H1 (cell line): ENCODE results near the gene PCNX4. TPM values are rescaled to one million over a fixed set of nuclear protein-coding genes. Genes with fewer than 3 reads are reported as not detected.
A peak's percentile ranks its signal among the peaks of the same experiment; 100 is the strongest.

Experiments
- CTCF ChIA-PET: fragments of 300-600 bp; sonication (Branson Sonifier 250); formaldehyde crosslinking; loops from one replicate; lab custom pipeline; 2021; ENCODE audit not compliant: partially characterized antibody; lab: Charles Lee
- POLR2A ChIA-PET: fragments of 300-600 bp; sonication (Branson Sonifier 250); formaldehyde crosslinking; loops from one replicate; lab custom pipeline; 2021; ENCODE audit warnings: inconsistent platforms; ENCODE audit not compliant: partially characterized antibody; lab: Charles Lee
- DNase-seq, 2 experiments: peaks; one replicate each; pipeline versions ENCODE4 v3.0.0 to v3.0.0-alpha.2; 2010 to 2022; ENCODE audit warnings: low spot score in 2 of 2, low read depth in 1 of 2, mixed read lengths in 1 of 2
- FAIRE-seq: peaks from 2 replicates; lab custom pipeline; 2011; peaks lifted over from hg19 to GRCh38; lab: Jason Lieb, UNC
- H2AFZ ChIP-seq: 2 replicates; pipeline ENCODE4 v1.8.1; 2012; ENCODE audit warnings: low read length, inconsistent platforms
- H2AK5ac ChIP-seq: 2 replicates; pipeline ENCODE4 v1.6.1; 2013; ENCODE audit warnings: low read depth, low read length
- H2BK120ac ChIP-seq: replicated peaks from 2 replicates; pipeline ENCODE3; 2013; ENCODE audit warnings: low read depth, low read length, inconsistent platforms
- H2BK12ac ChIP-seq: 2 replicates; pipeline ENCODE4 v1.6.1; 2013; ENCODE audit warnings: low read depth, low read length
- H2BK15ac ChIP-seq: 2 replicates; pipeline ENCODE4 v1.6.1; 2013; ENCODE audit warnings: low read length
- H2BK20ac ChIP-seq: 2 replicates; pipeline ENCODE4 v1.6.1; 2013; ENCODE audit warnings: low read length
- H2BK5ac ChIP-seq: 2 replicates; pipeline ENCODE4 v1.6.1; 2013; ENCODE audit warnings: low read depth, low read length
- H3K14ac ChIP-seq: 2 replicates; pipeline ENCODE4 v1.6.1; 2013; ENCODE audit warnings: inconsistent platforms; ENCODE audit not compliant: insufficient read length
- H3K18ac ChIP-seq: 2 replicates; pipeline ENCODE4 v1.6.1; 2013; ENCODE audit warnings: low read length; ENCODE audit errors: extremely low read depth
- H3K23ac ChIP-seq: 2 replicates; pipeline ENCODE4 v1.6.1; 2013; ENCODE audit warnings: inconsistent platforms; ENCODE audit not compliant: insufficient read length
- H3K23me2 ChIP-seq: 2 replicates; pipeline ENCODE4 v1.6.1; 2013; ENCODE audit warnings: low read depth, low read length
- H3K27ac ChIP-seq: 2 replicates; pipeline ENCODE4 v1.6.1; 2011; ENCODE audit warnings: low read depth, low read length, inconsistent platforms
- H3K27me3 ChIP-seq, 4 experiments: replicated peaks in 1 of 4; 1 replicate in 1 of 4; 2 replicates in 3 of 4; pipeline versions ENCODE4 v1.6.1 to v1.8.1; 2011 to 2013; ENCODE audit warnings: low read length in 3 of 4, mild to moderate bottlenecking in 3 of 4, inconsistent platforms in 2 of 4, mixed read lengths in 2 of 4, moderate library complexity in 1 of 4; ENCODE audit not compliant: control insufficient read depth in 3 of 4, insufficient read depth in 3 of 4; ENCODE audit errors: extremely low read depth in 1 of 4
- H3K36me3 ChIP-seq, 4 experiments: 2 replicates each; pipeline versions ENCODE4 v1.6.1 to v1.8.1; 2011 to 2013; ENCODE audit warnings: mild to moderate bottlenecking in 4 of 4, low read length in 3 of 4, moderate library complexity in 2 of 4, control low read depth in 1 of 4, inconsistent platforms in 1 of 4; ENCODE audit not compliant: insufficient read depth in 4 of 4, control insufficient read depth in 2 of 4
- H3K4ac ChIP-seq: replicated peaks from 2 replicates; pipeline ENCODE3; 2013; ENCODE audit warnings: low read length, low read depth, mixed read lengths, inconsistent platforms; ENCODE audit not compliant: insufficient read length
- H3K4me1 ChIP-seq, 4 experiments: replicated peaks in 1 of 4; 1 replicate in 1 of 4; 2 replicates in 3 of 4; pipeline versions ENCODE4 v1.6.1 to v1.8.1; 2011 to 2013; ENCODE audit warnings: low read length in 3 of 4, inconsistent platforms in 2 of 4, mixed read lengths in 1 of 4; ENCODE audit not compliant: insufficient read depth in 4 of 4, control insufficient read depth in 3 of 4
- H3K4me2 ChIP-seq, 2 experiments: 2 replicates each; pipeline versions ENCODE4 v1.6.1 to v1.8.1; 2011 to 2013; ENCODE audit warnings: low read depth in 2 of 2, low read length in 2 of 2, control low read depth in 1 of 2, inconsistent platforms in 1 of 2, mild to moderate bottlenecking in 1 of 2; ENCODE audit not compliant: insufficient read depth in 1 of 2
- H3K4me3 ChIP-seq, 4 experiments: fragments of 200-600, 300-600 bp in 1 of 4; sonication (generic), shearing (Covaris generic), sonication (Bioruptor Twin) in 1 of 4; 2 replicates each; pipeline versions ENCODE4 v1.5.1 to v1.8.1; 2011 to 2016; ENCODE audit warnings: low read length in 4 of 4, low read depth in 3 of 4, control low read depth in 2 of 4, inconsistent platforms in 2 of 4, mild to moderate bottlenecking in 2 of 4, mixed read lengths in 1 of 4, moderate library complexity in 1 of 4; ENCODE audit not compliant: insufficient read depth in 2 of 4; ENCODE audit errors: extremely low read depth in 1 of 4
- H3K56ac ChIP-seq: replicated peaks from 2 replicates; pipeline ENCODE3; 2013; ENCODE audit warnings: low read depth, mild to moderate bottlenecking, mixed read lengths, low read length, inconsistent platforms; ENCODE audit not compliant: insufficient read length
- H3K79me1 ChIP-seq: 2 replicates; pipeline ENCODE4 v1.6.1; 2013; ENCODE audit warnings: low read depth, low read length, control low read depth
- H3K79me2 ChIP-seq, 2 experiments: 2 replicates each; pipeline versions ENCODE4 v1.6.1 to v1.8.1; 2012 to 2013; ENCODE audit warnings: low read length in 2 of 2, mild to moderate bottlenecking in 2 of 2, inconsistent platforms in 1 of 2; ENCODE audit not compliant: insufficient read depth in 2 of 2, control insufficient read depth in 1 of 2
- H3K9ac ChIP-seq, 4 experiments: replicated peaks in 1 of 4; 1 replicate in 1 of 4; 2 replicates in 3 of 4; pipeline versions ENCODE4 v1.6.1 to v1.8.1; 2011 to 2013; ENCODE audit warnings: low read depth in 3 of 4, low read length in 3 of 4, control low read depth in 2 of 4, mild to moderate bottlenecking in 2 of 4, moderate library complexity in 2 of 4, inconsistent platforms in 1 of 4; ENCODE audit errors: extremely low read depth in 1 of 4
- H3K9me3 ChIP-seq, 2 experiments: 2 replicates each; pipeline versions ENCODE4 v1.6.1 to v1.8.1; 2012 to 2013; ENCODE audit warnings: mild to moderate bottlenecking in 2 of 2, moderate library complexity in 2 of 2, control low read depth in 1 of 2, inconsistent platforms in 1 of 2, low read depth in 1 of 2, low read length in 1 of 2, mixed read lengths in 1 of 2; ENCODE audit not compliant: insufficient read depth in 2 of 2
- H4K20me1 ChIP-seq, 2 experiments: replicated peaks in 1 of 2; 2 replicates each; pipeline versions ENCODE3 to v1.8.1; 2011 to 2013; ENCODE audit warnings: inconsistent platforms in 2 of 2, low read length in 2 of 2, mild to moderate bottlenecking in 1 of 2; ENCODE audit not compliant: insufficient read depth in 2 of 2, control insufficient read depth in 1 of 2
- H4K5ac ChIP-seq: 2 replicates; pipeline ENCODE4 v1.6.1; 2013; ENCODE audit warnings: low read length, low read depth, mixed read lengths, inconsistent platforms; ENCODE audit not compliant: insufficient read length
- H4K8ac ChIP-seq: 2 replicates; pipeline ENCODE4 v1.8.0; 2013; ENCODE audit warnings: mild to moderate bottlenecking, moderate library complexity, low read length, inconsistent platforms; ENCODE audit not compliant: insufficient read depth; ENCODE audit errors: extremely low read depth
- H4K91ac ChIP-seq: replicated peaks from 2 replicates; pipeline ENCODE3; 2013; ENCODE audit warnings: low read length, mixed read lengths, inconsistent platforms; ENCODE audit not compliant: insufficient read length
- BCL11A ChIP-seq, 2 experiments: IDR thresholded peaks; one replicate each; pipeline ENCODE4 v1.6.1; 2011; ENCODE audit warnings: low read depth in 2 of 2, low read length in 2 of 2, mild to moderate bottlenecking in 2 of 2
- CREB1 ChIP-seq: IDR thresholded peaks from 2 replicates; pipeline ENCODE4 v1.6.1; 2012; ENCODE audit warnings: inconsistent platforms
- POLR2A ChIP-seq, 2 experiments: IDR thresholded peaks; 1 replicate in 1 of 2; 2 replicates in 1 of 2; pipeline ENCODE4 v1.6.1; 2011; ENCODE audit warnings: low read depth in 2 of 2, low read length in 2 of 2, mild to moderate bottlenecking in 2 of 2; ENCODE audit errors: control extremely low read depth in 1 of 2
- POU5F1 ChIP-seq: IDR thresholded peaks from 2 replicates; pipeline ENCODE4 v1.6.1; 2011; ENCODE audit warnings: low read depth, mild to moderate bottlenecking, low read length, moderate library complexity
- RFX5 ChIP-seq: IDR thresholded peaks from 2 replicates; pipeline ENCODE4 v1.6.1; 2011; ENCODE audit warnings: low read depth, low read length, improper control_type of control experiment, borderline replicate concordance
- RNF2 ChIP-seq: fragments of 200-900, 300-1000 bp; sonication (generic); IDR thresholded peaks from 2 replicates; pipeline ENCODE4 v1.7.1; 2016; ENCODE audit warnings: borderline replicate concordance, low read depth, mild to moderate bottlenecking, antibody characterized with exemption, low read length; ENCODE audit not compliant: poor library complexity, severe bottlenecking; ENCODE audit errors: missing control alignments
- SRF ChIP-seq: IDR thresholded peaks from 2 replicates; pipeline ENCODE4 v1.6.1; 2011; ENCODE audit warnings: mild to moderate bottlenecking, low read depth, low read length, moderate library complexity
- WGBS, 2 experiments: shearing (Covaris generic) in 1 of 2; methylation state at CpG; one replicate each; pipeline versions ENCODE4 v1.1.6 to v1.1.7; 2013 to 2015; ENCODE audit warnings: low lambda C conversion rate in 2 of 2, mixed read lengths in 2 of 2, inconsistent platforms in 1 of 2, low coverage in 1 of 2, missing lambda C conversion rate in 1 of 2; ENCODE audit not compliant: insufficient replicate concordance in 2 of 2, insufficient coverage in 1 of 2, insufficient read length in 1 of 2; ENCODE audit errors: extremely low coverage in 1 of 2, missing lambda C conversion rate in 1 of 2; 5-methylcytosine and 5-hydroxymethylcytosine counted together
- polyA plus RNA-seq, 7 experiments: library from polyadenylated mRNA; depleted of rRNA in 3 of 7; stranded (reverse) in 5 of 7; unstranded in 2 of 7; fragments of >200 nt in 5 of 7; fragments of 200-250 nt in 2 of 7; gene quantifications; 1 replicate in 5 of 7; 2 replicates in 1 of 7; 4 replicates in 1 of 7; pipeline versions ENCODE4 v1.2.1 to v1.2.3, GENCODE V29; 2011 to 2013; ENCODE audit warnings: missing spikeins in 2 of 7, mixed read lengths in 2 of 7
- total RNA-seq: library from RNA; stranded (reverse); fragmentation: NEBNext Ultra II Directional; extraction: Animal tissue kit (Norgen Biotek cat#: 25700); gene quantifications from 2 replicates; pipeline ENCODE4 v1.2.1, GENCODE V29; 2021

PCNX4 gene
- total and polyA plus RNA-seq, 2 of the 8 experiments (the other 6 are each of a cell fraction or from before 2014, with no cell fraction given): 28.4 to 35.5 TPM

- Histone ChIP-seq H3K4me1 (peaks cover 0 to 8% (median 3%) of the 10 kb centered on the region in 4 experiments; a peak in 2 of 7 replicates), H3K27ac (no peak overlapping the region), H2BK20ac (no peak overlapping the region), H3K27me3 (no peaks in the 10 kb centered on the region), H4K91ac (no peak overlapping the region), H3K36me3 (no peaks in the 10 kb centered on the region), H2BK5ac (no peak overlapping the region), H3K79me1 (no peaks in the 10 kb centered on the region), H3K14ac (no peak overlapping the region), H3K23me2 (peaks cover 2% of the 10 kb centered on the region; the same call in 1 of the 2 replicates), H4K20me1 (no peaks in the 10 kb centered on the region), H3K4ac (no peak overlapping the region), H2BK120ac (no peak overlapping the region), H3K79me2 (no peaks in the 10 kb centered on the region), H3K9ac (no peak overlapping the region), H2AFZ (no peak overlapping the region), H4K5ac (no peak overlapping the region), H3K4me2 (peak overlapping the region in 1 of 2 experiments; percentile 25; a peak in 1 of 4 replicates), H2BK12ac (no peak overlapping the region), H3K18ac (no peak overlapping the region), H2BK15ac (no peak overlapping the region), H3K9me3 (no peaks in the 10 kb centered on the region), H3K56ac (no peak overlapping the region), H3K4me3 (no peak overlapping the region), H3K23ac (no peak overlapping the region), H2AK5ac (no peak overlapping the region), H4K8ac (no peak overlapping the region)
- CTCF ChIA-PET: interaction anchor here (0.6 to 2.3 kb wide), 5 partner anchors 14 to 94 kb away, joined by 3 to 9 read pairs (median 3); no protein-coding TSS in a partner anchor
- POLR2A ChIA-PET: interaction anchor here (0.6 to 2.6 kb wide), 2 partner anchors 38 to 1287 kb away, joined by 3 to 6 read pairs; partner anchors contain the start of gene PPM1A
- DNase-seq (no peak), FAIRE-seq (no peak)
- TF ChIP-seq POU5F1: no peak
- TF ChIP-seq RNF2: no peak
- TF ChIP-seq POLR2A (IDR thresholded peaks at IDR 0.05; ENCODE audit: control extremely low read depth in 1 of 2, low read depth in 2 of 2, low read length in 2 of 2): no peak
- no peak for TF ChIP-seq SRF
- TF ChIP-seq CREB1: no peak
- no peak for TF ChIP-seq BCL11A (IDR thresholded peaks at IDR 0.05; ENCODE audit: low read depth in 2 of 2, low read length in 2 of 2)
- no peak for TF ChIP-seq RFX5
- 67% methylated on average over 3 of the region's 3 CpGs; no CpG with 5 or more reads in 1 of the 2 experiments for WGBS, 2 experiments
These were observed 119.4 kb downstream of the PCNX4 start for GRCh38 chr14:60211153-60211552.
